ENCODE data around the gene NPPC. TPM values are rescaled to one million over a fixed set of nuclear protein-coding genes. Genes with fewer than 3 reads are reported as not detected.
A peak's percentile ranks its signal among the peaks of the same experiment; 100 is the strongest.

NPPC gene
- total RNA-seq, 2 experiments from 2014 or later, result not detected

- ChIA-PET POLR2A (no interaction called here), CTCF (interaction anchor here (1.5 kb wide), 1 partner anchor 208 kb away, joined by 4 read pairs; no protein-coding TSS in a partner anchor)
- Mint-ChIP-seq H3K36me3 (ENCODE audit: low read depth) (no peaks in the 10 kb centered on the region), H3K27me3 (peaks cover 14% of the 10 kb centered on the region), H3K4me3 (no peak overlapping the region), H3K27ac (no peak overlapping the region), H3K4me1 (no peaks in the 10 kb centered on the region), H3K9me3 (no peaks in the 10 kb centered on the region)
- DNase-seq, result no peak
Observed at GRCh38 chr2:231932985-231933915, 7.1 kb upstream of the NPPC start.

- no peak for DNase-seq
- no peaks in the 10 kb centered on the region for H3K36me3 Mint-ChIP-seq (ENCODE audit: low read depth)
- H3K27ac Mint-ChIP-seq, result no peak overlapping the region
- H3K4me3 Mint-ChIP-seq, result no peak overlapping the region
- ChIA-PET POLR2A (no interaction called here), CTCF (no interaction called here)
- H3K4me1 Mint-ChIP-seq, result no peaks in the 10 kb centered on the region
- H3K27me3 Mint-ChIP-seq, result peaks cover 19% of the 10 kb centered on the region
- no peaks in the 10 kb centered on the region for H3K9me3 Mint-ChIP-seq
Observed at GRCh38 chr2:231932711-231932970, 6.4 kb upstream of the NPPC start.

- H3K9me3 Mint-ChIP-seq, result no peaks in the 10 kb centered on the region
- no peaks in the 10 kb centered on the region for H3K36me3 Mint-ChIP-seq (ENCODE audit: low read depth)
- peaks cover 8% of the 10 kb centered on the region for H3K4me1 Mint-ChIP-seq
- no peak overlapping the region for H3K4me3 Mint-ChIP-seq
- POLR2A ChIA-PET, result no interaction called here
- peaks cover 31% of the 10 kb centered on the region for H3K27me3 Mint-ChIP-seq
- CTCF ChIA-PET, result interaction anchor here (1.1 to 1.7 kb wide), 2 partner anchors 362 to 384 kb away, joined by 3 to 5 read pairs; no protein-coding TSS in a partner anchor
- DNase-seq, result peak; percentile 10
- H3K27ac Mint-ChIP-seq, result no peak overlapping the region
Observed at GRCh38 chr2:231931481-231931915, 5.3 kb upstream of the NPPC start.

- Mint-ChIP-seq H3K36me3 (ENCODE audit: low read depth) (no peaks in the 10 kb centered on the region), H3K27me3 (peaks cover 32% of the 10 kb centered on the region), H3K9me3 (no peaks in the 10 kb centered on the region), H3K4me3 (no peak overlapping the region), H3K4me1 (peaks cover 9% of the 10 kb centered on the region), H3K27ac (no peak overlapping the region)
- ChIA-PET CTCF (interaction anchor here (1.1 to 1.7 kb wide), 3 partner anchors 10 to 385 kb away, joined by 3 to 6 read pairs (median 5); no protein-coding TSS in a partner anchor), POLR2A (no interaction called here)
- peak; percentile 9 for DNase-seq
Observed at GRCh38 chr2:231930593-231931281, 4.5 kb upstream of the NPPC start.

- Mint-ChIP-seq H3K4me1 (peaks cover 9% of the 10 kb centered on the region), H3K4me3 (no peak overlapping the region), H3K27ac (no peak overlapping the region), H3K9me3 (no peaks in the 10 kb centered on the region), H3K36me3 (ENCODE audit: low read depth) (no peaks in the 10 kb centered on the region), H3K27me3 (peaks cover 34% of the 10 kb centered on the region)
- DNase-seq, result peak; percentile 25
- ChIA-PET POLR2A (no interaction called here), CTCF (interaction anchor here (1.7 kb wide), 2 partner anchors 10 to 386 kb away, joined by 5 to 6 read pairs; no protein-coding TSS in a partner anchor)
Observed at GRCh38 chr2:231929961-231930592, 3.9 kb upstream of the NPPC start.

GRCh38 chr2:231928901-231929725 is 2.9 kb upstream of the NPPC start:
- Mint-ChIP-seq H3K27me3 (peaks cover 43% of the 10 kb centered on the region), H3K9me3 (no peaks in the 10 kb centered on the region), H3K27ac (no peak overlapping the region), H3K4me3 (no peak overlapping the region), H3K4me1 (peaks cover 11% of the 10 kb centered on the region), H3K36me3 (ENCODE audit: low read depth) (no peaks in the 10 kb centered on the region)
- ChIA-PET CTCF (interaction anchor here (0.7 to 1.7 kb wide), 4 partner anchors 11 to 211 kb away, joined by 3 to 6 read pairs (median 5); no protein-coding TSS in a partner anchor), POLR2A (no interaction called here)
- DNase-seq, result peak; percentile 13

GRCh38 chr2:231928481-231928880 is 2.3 kb upstream of the NPPC start:
- no peak for DNase-seq
- Mint-ChIP-seq H3K27me3 (peaks cover 50% of the 10 kb centered on the region), H3K4me3 (no peak overlapping the region), H3K9me3 (no peaks in the 10 kb centered on the region), H3K36me3 (ENCODE audit: low read depth) (no peaks in the 10 kb centered on the region), H3K4me1 (peaks cover 12% of the 10 kb centered on the region), H3K27ac (no peak overlapping the region)
- ChIA-PET POLR2A (no interaction called here), CTCF (interaction anchor here (0.8 to 1.2 kb wide), 2 partner anchors 28 to 212 kb away, joined by 4 to 6 read pairs; no protein-coding TSS in a partner anchor)

- DNase-seq, result peak; percentile 12
Observed at GRCh38 chr2:231927566-231927890, 1.3 kb upstream of the NPPC start.

GRCh38 chr2:231926761-231927565 is 767 bp upstream of the NPPC start:
- DNase-seq, result peak; percentile 21
- Mint-ChIP-seq H3K36me3 (ENCODE audit: low read depth) (no peaks in the 10 kb centered on the region), H3K27ac (no peak overlapping the region), H3K27me3 (peaks cover 48% of the 10 kb centered on the region), H3K4me3 (peak overlapping the region; percentile 30), H3K9me3 (no peaks in the 10 kb centered on the region), H3K4me1 (peaks cover 12% of the 10 kb centered on the region)
- ChIA-PET CTCF (interaction anchor here (0.8 to 3.8 kb wide), 7 partner anchors 216 to 510 kb away, joined by 3 to 22 read pairs (median 5); no protein-coding TSS in a partner anchor), POLR2A (interaction anchor here (2.2 kb wide), 1 partner anchor 214 kb away, joined by 6 read pairs; no protein-coding TSS in a partner anchor)

More at GRCh38 chr2:231927566-231927890, 1.3 kb upstream of the NPPC start:
- ChIA-PET CTCF (interaction anchor here (3.6 to 3.8 kb wide), 2 partner anchors 215 to 363 kb away, joined by 16 to 22 read pairs; no protein-coding TSS in a partner anchor), POLR2A (no interaction called here)
- Mint-ChIP-seq H3K27me3 (peaks cover 48% of the 10 kb centered on the region), H3K27ac (no peak overlapping the region), H3K36me3 (ENCODE audit: low read depth) (no peaks in the 10 kb centered on the region), H3K4me1 (peaks cover 12% of the 10 kb centered on the region), H3K4me3 (no peak overlapping the region), H3K9me3 (no peaks in the 10 kb centered on the region)

GRCh38 chr2:231925303-231926179 is 655 bp downstream of the NPPC start:
- no peaks in the 10 kb centered on the region for H3K36me3 Mint-ChIP-seq (ENCODE audit: low read depth)
- peak; percentile 70 for DNase-seq
- POLR2A ChIA-PET, result interaction anchor here (2.2 kb wide), 1 partner anchor 216 kb away, joined by 6 read pairs; no protein-coding TSS in a partner anchor
- no peaks in the 10 kb centered on the region for H3K9me3 Mint-ChIP-seq
- no peak overlapping the region for H3K27ac Mint-ChIP-seq
- H3K4me1 Mint-ChIP-seq, result peaks cover 12% of the 10 kb centered on the region
- peak overlapping the region; percentile 24 for H3K4me3 Mint-ChIP-seq
- CTCF ChIA-PET, result interaction anchor here (0.8 to 3.8 kb wide), 17 partner anchors 89 to 511 kb away, joined by 3 to 22 read pairs (median 3); no protein-coding TSS in a partner anchor
- peaks cover 49% of the 10 kb centered on the region for H3K27me3 Mint-ChIP-seq

- DNase-seq, result no peak
- Mint-ChIP-seq H3K4me1 (peaks cover 12% of the 10 kb centered on the region), H3K4me3 (no peak overlapping the region), H3K27me3 (peaks cover 49% of the 10 kb centered on the region), H3K9me3 (no peaks in the 10 kb centered on the region), H3K36me3 (ENCODE audit: low read depth) (no peaks in the 10 kb centered on the region), H3K27ac (no peak overlapping the region)
- CTCF ChIA-PET, result interaction anchor here (0.8 to 3.8 kb wide), 13 partner anchors 89 to 439 kb away, joined by 3 to 22 read pairs (median 3); no protein-coding TSS in a partner anchor
- POLR2A ChIA-PET, result interaction anchor here (2.2 kb wide), 1 partner anchor 216 kb away, joined by 6 read pairs; no protein-coding TSS in a partner anchor
Observed at GRCh38 chr2:231924889-231925275, 1.3 kb downstream of the NPPC start.

Measured in activated CD4-positive, alpha-beta memory T cell treated with anti-CD3 and anti-CD28 coated beads, Interleukin-2, amount 10 ng/mL, durations not matched to agents 7 days and 5 days (primary cell).